NCI-H1436 (cell line): Measurements from ENCODE around the gene FMOD.
"Not testable (repeated sequence)": the region's sequence is repeated elsewhere in the genome, so short reads cannot be mapped to it uniquely, and the experiment has no call there.

Experiments
- DNase-seq: peaks from one replicate; lab custom pipeline; 2025; lab: John Stamatoyannopoulos, UW

FMOD gene

DNA sequence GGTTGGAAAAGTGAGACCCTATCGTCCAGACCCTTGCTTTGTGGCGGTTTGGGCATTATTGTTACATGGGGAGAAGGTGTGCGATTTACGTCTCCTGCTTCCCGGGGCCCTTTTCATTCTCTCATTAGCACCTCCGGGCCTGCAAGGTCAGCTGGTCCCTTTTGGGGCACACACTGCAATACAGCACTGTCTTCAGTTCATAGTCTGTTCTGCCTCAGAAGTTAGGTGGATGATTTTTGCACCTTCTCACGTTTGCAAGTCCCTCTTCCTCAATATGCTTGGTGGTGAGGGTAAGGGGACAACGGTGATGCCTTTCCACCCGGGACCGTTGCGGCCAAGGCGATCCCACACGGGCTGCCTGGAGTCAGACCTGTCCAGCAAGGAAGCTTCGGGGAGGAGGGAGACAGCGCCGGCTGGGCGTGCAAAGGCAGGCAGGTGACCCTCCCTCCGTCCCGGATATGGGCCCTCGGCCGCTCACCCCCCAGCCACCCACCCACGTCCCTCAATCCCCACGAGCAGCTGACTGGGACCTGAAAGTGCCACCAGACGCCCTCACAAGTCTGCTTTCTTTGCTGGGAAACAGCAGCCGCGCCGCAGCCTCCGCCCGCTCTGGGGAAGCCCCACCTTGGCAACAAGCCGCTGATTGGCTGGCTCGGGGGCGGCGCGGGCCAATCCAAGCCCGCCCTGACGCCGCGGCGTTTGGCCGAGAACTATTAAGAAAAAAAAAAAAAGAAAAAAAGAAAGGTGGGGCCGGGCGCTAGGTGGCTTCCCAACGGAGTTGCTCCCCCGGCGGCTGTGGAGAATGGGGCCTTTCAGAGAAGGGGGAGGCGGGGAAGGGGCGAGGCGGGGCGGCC lies 23.9 kb downstream of the FMOD start:
- DNase-seq = peak; percentile 99

DNA sequence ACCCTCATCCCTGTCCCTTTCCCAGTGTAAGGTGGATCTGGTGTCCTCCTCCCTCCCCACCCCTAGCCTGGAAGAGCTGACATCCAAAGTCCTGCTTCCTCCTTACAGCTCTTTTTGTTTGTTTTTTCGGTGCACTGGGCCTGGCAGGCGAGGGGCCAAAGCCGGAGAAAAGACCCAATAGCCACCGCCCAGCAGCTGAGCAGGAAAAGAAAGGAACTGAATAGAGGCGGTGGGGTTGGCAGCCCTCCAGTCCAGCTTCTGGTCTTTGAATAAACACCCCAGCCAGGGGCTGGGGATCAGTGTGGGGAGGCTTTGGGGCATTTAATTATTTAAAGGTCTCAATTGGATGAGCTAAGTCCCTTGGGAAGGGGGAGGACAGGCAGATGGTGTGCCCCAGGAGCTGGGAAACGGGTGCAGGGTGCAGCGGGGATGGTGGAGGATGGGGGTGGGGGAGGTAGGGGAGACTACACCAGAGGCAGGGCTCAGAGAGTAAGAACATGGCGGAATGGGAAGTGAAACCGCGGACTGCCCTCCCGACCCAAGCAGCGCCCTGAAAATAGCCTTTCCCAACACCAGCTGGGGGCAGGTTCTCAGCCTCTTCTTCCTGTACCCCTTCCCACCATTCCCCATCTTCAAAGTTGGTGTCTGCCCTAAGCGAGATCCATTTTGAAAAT lies 25.4 kb downstream of the FMOD start:
- DNase-seq = peak; percentile 81

DNA sequence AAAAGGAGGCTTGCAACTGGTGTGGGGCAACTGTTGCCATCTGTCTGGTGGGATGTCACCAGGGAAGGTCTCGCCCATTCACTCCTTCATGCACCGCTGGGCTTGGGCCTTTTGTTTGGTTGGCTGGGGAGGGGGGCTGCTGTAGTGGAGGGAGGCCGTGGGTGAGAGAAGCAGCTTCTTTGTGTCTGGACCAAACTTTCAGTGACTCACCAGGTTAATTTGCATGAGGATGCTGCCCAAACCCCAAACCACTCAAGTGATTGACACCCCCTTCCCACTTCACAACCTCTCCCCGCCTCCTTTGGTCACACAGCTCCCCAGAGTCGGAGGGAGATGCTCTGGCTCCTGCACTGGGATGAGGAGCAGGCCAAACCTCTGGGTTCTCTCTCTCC lies 25.9 kb downstream of the FMOD start:
- DNase-seq = peak; percentile 85

DNA sequence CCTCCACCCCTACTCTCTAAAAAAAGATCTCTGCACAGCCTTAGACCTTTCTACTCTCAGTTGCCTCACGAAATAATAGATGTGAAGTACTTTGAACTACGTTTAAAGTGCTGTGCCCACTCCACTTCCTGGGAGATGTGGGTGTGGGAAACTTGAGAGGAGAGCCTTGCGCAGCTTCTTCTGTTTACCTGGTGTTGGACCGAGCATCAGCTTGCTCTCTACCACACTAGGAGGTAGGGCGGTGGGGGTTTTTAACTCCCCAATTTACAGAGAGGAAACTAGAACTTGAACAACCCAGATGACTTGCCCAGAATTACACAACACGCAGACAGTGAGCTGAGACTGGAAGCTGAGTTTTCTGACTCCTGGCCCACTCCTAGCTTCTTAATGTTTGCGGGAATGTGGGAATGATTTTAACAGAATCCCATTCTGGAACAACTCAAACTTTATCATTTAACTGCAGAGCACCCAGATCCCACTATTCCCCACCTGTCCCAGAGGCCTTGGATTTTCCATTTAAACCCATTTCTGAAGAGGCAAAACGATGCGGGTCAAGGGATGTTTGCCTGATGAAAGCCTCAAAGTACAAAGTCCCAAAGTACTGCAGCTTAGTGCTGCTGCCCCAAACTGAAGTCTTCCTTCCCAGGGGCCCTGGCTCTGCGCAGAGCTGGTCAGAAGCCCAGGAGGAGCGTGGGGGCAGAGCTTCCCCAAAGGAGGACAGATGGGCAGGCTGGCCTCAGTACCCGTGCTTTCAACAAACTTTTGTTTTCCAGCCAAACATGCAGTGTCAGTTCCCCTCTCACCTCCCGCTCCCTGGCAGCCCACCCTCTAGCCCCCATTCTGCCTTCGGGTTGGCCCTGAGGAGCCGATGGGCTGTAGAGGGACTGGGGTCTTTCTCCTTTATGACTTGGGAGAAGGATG lies 26.6 kb downstream of the FMOD start:
- DNase-seq = peak; percentile 29

DNA sequence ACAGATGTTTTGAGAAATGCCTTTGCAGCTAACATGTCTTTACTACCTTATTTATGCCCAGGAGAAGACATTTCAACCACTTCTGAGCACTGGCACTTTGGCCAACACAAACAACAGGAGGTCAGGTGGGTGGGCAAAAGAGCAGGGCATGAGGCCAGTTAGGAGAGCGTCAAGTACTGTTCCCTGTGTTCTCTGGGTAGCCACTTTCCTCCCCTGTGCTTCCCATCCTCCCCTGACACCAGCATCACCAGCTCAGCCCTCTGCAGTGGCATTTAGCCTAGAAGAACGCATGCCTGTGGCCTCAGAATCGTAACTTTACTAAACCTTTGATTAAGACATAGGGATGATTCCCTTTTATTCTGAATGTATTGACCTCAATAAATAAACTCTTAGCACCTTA lies 27.3 kb downstream of the FMOD start:
- DNase-seq = no peak

DNA sequence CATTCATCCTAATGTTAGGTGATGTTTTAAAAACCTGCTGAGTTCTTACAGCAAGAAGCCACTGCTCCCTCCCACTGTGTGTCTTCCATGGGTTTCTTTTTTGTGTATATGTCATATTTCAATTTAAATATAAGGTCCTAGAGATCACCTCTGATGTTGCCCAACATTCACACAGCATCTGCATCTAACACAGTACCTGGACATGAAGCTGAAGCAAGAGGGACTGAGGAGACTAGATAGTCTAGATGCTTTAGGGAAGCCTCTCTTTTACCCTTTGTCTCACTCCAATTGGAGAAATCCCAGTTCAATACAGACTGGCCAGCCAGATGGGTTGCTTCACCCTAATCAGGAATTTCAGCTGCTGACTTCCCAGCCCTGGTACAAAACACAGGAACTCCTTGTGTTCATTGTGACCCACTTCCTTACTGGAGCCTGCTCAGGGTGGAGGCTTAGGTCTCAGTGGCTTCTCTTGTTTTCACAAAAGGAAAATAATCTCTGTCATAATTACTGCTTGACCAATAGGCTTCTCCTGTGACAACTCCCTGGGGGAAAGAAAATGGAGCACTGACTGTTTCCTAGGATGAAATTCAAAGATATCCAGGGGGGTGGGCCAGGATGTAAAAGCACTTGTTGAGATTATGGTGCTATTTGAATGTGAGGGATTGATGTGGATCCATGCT lies 28.3 kb downstream of the FMOD start:
- DNase-seq = no peak

DNA sequence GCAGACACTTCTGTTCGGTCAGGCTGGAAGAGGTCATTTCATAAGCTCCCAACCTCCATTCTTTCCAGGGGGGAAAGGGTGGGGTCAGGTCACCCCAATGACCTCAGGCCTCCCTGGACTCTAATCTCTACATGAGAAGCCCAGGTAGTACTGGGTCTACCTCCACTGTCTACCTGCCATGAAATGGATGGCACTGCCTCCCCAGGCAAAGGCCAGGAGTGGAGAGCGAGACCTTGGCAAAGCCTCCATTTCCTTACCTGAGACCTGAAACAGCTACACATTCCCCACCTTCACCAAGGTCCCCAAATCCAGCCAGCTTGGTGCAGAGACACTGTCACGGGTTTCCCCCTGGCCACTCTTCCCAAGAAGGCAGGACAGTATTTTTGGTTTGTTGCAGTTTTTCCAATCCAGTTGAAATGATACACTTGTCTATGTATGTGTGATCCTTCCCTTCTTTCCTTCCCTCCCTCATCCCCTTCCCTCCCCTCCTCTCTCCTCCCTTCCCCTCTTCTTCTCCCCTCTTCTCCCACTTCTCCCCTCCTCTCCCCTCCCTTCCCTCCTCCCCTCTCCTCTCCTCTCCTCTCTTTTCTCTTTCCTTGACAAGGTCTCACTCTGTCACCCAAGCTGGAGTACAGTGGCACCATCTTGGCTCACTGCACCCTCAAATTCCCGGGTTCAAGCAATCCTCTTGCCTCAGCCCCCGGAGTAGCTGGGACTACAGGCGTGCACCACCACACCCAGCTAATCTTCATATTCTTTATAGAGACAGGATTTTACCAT lies 29.5 kb downstream of the FMOD start:
- no peak for DNase-seq

DNA sequence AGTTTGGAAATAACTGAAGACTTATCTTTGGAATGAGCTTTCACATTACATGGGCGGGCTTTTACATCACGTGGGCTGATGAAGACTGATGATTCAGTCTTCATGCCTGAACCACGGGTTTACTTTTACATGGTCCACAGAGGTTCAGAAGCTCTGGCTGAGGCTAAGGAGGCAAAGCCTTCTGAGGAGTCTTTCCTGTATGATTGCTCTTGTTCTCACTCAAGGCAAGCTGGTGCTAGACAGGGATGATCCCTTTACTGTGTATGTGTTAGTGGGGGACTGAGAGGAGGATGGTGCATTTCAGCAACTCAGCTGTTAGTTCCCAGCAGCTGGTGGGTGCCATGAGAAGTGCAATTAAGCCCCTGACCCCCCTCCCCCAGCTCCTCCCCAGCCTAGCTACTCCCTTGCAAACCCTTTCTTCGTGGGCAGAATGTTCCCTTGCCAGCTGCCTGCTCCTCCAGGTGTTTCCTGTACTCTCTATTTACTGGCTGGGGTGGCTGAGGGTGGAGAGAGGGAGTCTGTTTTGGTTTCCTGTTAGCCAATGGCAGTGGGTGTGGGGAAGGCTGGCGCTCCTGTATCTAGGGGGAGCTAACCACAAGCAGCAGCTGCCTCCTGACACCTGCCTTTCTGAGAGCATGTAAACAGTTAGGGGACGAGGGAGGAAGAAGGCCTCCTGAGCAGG lies 30.2 kb downstream of the FMOD start:
- DNase-seq = peak; percentile 99

DNA sequence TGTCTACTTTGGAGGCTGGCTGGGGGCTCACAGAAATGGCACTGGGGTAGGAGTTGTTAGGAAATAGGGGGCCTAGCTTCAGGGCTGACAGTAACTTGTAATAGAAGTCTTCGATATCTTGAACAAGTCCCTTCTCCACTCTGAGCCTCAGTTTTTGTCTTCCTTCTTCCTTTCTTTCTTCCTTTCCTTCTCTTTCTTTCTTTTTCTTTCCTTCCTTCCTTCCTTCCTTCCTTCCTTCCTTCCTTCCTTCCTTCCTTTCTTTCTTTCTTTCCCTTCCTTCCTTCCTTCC lies 32.7 kb downstream of the FMOD start:
- DNase-seq = no peak

DNA sequence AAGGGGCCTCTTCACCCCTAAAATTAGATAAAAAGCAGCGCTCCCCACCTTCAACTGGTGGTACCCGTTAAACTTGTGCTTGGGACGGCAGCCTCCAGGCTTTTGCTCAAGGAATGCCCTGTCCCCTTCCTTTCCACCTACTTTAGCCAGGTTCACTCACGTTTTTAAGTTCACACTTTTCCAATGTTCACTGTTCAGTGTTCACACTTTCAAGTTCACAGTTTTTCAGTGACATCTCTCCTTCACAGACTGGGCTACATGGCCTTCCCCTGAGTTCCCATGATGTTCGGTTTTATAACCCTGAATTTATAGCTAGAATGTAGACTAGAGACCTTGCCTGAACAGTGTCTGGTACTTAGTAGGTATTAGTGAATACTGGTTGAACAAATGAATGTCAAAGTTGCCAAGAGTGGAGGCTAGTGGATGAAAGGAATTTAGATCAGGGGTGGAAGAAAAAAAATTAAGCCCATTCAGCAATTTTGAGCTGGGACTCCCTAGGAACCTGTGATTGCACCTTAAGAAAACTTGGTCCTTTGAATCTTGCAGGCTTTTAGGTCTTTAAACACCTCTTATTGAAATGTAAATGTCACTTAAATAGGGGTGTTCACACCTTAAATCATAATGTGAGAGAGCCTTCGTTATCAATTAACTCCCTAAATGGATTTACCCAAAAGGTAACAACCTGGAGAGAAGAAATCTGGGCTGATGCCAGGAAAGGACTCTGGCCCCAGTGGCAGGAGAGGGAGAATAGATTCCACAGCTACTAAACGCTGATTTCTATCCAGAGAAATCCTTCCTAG lies 33.3 kb downstream of the FMOD start:
- DNase-seq = no peak

DNA sequence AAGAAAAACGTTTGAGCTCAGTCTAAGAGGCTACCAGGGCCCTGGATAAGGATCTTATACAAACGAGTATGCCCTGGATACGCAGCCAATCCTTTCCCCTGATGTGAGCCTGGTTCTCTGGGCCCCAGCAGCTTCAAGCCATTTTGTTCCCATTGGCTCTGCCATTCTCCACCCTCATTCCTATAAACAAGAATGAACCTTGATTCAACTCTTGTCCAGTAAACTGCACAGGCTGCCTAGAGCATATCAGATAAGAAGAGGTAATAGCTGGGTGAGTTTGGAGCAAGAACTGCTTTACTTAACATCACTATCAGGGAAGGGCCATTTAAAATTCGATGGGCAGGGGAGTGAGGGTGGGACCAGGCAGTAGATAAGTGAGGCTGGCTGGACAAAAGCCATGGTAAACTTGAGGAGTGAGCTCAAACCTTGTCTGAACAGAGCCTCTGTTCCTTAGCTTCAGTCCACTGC lies 34.3 kb downstream of the FMOD start:
- DNase-seq = no peak

DNA sequence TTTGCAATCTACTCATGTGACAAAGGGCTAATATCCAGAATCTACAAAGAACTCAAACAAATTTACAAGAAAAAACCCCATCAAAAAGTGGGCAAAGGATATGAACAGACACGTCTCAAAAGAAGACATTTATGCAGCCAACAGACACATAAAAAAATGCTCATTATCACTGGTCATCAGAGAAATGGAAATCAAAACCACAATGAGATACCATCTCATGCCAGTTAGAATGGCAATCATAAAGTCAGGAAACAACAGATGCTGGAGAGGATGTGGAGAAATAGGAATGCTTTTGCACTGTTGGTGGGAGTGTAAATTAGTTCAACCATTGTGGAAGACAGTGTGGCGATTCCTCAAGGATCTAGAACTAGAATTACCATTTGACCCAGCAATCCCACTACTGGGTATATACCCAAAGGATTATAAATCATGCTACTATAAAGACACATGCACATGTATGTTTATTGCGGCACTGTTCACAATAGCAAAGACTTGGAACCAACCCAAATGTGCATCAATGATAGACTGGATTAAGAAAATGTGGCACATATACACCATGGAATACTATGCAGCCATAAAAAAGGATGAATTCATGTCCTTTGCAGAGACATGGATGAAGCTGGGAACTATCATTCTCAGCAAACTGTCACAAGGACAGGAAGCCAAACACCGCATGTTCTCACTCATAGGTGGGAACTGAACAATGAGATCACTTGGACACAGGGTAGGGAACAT lies 36.7 kb downstream of the FMOD start:
- DNase-seq = not testable (repeated sequence)

DNA sequence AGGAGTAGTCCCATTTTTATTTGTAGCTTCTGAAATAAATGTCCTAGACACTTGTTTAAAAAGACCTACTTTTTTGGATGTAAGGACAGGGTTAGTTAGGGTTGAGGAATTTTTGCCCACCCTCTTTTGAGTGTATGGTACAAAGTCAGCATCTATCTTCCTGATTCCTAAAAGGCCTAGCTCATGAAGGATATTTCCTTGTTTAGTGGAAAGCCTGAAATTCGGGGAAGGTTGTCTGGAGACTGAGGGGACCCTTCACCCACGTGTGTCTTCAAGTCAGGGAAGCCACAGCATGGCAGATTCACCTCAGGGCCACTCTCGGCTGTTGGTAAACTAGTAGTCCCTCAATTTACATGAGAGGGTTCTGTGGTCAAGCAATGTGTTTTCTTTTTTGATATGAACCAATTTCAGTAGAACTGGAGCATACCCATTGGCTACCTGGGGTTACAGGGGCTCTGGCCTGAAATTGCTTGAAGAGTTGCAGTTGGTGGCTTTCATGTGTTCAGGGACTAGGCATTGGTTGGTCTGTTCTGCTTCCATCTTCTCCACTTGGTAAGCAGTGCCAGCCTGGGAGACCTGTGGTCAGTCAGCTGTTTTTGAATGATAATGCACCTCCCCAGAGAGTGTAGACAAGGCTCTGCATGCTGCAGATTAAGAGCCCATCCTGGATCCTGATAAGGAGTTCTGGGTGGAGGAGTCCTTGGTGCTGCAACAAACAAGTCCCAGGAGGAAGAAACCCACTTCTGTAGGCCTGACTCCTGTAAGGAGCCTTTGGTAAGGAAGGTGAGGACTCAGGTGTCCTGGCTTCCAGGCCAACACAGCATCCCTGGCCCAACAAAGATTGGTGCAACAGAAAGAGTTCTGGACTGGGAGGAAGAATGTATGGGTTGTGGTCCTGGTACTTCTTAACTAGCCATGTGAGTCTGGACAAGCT lies 39.3 kb downstream of the FMOD start:
- no peak for DNase-seq

DNA sequence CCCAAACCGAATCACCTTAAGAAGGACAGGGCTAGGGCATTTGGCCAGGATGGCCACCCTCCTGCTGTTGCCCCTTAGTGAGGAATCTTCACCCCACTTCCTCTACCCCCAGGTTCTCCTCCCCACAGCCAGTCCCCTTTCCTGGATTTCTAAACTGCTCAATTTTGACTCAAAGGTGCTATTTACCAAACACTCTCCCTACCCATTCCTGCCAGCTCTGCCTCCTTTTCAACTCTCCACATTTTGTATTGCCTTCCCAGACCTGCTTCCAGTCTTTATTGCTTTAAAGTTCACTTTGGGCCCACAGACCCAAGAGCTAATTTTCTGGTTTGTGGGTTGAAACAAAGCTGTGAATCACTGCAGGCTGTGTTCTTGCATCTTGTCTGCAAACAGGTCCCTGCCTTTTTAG lies 42.0 kb downstream of the FMOD start:
- DNase-seq = no peak

DNA sequence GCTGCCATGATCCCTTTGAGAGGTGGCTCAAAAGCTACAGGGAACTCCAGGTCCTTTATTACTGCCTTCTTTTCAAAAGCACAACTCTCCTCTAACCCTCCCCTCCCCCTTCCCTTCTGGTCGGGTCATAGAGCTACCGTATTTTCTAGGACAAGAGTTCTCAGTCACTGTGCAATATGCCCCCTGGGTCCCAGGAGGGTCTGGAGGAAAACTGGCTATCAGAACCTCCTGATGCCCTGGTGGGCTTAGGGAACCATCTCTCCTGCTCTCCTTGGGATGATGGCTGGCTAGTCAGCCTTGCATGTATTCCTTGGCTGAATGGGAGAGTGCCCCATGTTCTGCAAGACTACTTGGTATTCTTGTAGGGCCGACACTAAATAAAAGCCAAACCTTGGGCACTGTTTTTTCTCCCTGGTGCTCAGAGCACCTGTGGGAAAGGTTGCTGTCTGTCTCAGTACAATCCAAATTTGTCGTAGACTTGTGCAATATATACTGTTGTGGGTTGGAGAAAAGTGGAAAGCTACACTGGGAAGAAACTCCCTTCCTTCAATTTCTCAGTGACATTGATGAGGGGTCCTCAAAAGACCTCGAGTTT lies 42.5 kb downstream of the FMOD start:
- no peak for DNase-seq

DNA sequence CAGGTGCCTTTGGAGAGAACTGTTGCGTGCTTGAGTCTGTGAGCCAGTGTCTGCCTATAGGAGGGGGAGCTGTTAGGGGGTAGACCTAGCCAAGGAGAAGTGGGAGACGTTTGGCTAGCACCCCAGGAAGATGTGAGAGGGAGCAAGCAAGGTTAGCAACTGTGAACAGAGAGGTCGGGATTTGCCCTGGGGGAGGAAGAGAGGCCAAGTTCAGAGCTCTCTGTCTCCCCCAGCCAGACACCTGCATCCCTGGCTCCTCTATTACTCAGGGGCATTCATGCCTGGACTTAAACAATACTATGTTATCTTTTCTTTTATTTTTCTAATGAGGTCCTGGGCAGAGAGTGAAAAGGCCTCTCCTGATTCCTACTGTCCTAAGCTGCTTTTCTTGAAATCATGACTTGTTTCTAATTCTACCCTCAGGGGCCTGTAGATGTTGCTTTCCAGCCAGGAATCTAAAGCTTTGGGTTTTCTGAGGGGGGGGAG lies 43.2 kb downstream of the FMOD start:
- DNase-seq = no peak

DNA sequence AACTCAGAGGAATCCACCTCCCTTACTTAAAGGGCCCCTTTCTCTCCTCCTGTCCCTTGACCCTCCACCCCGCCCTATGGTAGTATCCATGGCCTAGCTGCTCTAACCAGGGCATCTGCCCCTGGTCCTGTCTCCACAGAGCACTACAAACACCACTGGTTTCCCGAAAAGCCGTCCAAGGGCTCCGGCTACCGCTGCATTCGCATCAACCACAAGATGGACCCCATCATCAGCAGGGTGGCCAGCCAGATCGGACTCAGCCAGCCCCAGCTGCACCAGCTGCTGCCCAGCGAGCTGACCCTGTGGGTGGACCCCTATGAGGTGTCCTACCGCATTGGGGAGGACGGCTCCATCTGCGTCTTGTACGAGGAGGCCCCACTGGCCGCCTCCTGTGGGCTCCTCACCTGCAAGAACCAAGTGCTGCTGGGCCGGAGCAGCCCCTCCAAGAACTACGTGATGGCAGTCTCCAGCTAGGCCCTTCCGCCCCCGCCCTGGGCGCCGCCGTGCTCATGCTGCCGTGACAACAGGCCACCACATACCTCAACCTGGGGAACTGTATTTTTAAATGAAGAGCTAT lies 43.9 kb downstream of the FMOD start:
- no peak for DNase-seq
